ENCODE data around the gene ASTN2. TPM values are rescaled to one million over a fixed set of nuclear protein-coding genes. Genes with fewer than 3 reads are reported as not detected.

Gene ASTN2
- polyA plus RNA-seq, 1 donor: 4.2 TPM

DNA sequence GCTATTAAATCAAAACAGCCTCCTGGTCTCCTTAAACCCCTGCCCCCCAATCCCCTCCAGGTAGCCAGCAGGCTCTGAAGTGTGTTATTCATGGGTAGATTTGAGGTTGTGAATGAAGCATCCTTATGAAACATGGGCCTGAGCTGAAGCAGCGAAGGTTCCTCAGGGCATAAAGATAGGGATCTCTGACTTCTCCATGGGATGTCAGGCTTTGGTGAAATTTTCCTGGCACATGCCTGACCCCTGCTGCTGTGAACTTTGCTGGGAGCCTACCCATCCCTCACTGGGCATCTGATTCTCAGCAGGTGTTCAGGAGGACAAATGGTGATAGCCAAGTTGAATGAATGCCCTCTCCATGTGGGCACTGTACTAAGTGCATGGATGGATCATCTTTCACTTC, 250.3 kb downstream of the ASTN2 start:
- DNase-seq: no peak

DNA sequence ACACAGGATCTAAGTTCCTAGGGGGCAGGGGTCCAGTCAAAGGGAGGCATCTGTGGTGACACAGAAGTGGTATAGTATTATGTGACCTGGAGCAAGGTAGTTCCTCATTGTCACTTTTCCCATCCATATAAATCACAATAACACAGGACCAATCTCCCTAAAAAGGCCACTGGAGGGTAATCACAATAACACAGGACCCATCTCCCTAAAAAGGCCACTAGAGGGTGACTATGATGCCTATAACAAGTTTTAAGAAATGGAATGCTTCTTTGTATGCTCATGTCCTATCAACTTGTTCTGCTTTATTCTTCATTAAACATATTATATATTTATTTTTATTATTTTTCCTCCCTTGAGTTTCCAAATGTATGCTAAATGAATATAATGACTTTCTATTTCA, 254.6 kb downstream of the ASTN2 start:
- no peak for DNase-seq

- no peak for DNase-seq
Measured at GRCh38 chr9:117156771-117157535, 257.9 kb downstream of the ASTN2 start.

DNA sequence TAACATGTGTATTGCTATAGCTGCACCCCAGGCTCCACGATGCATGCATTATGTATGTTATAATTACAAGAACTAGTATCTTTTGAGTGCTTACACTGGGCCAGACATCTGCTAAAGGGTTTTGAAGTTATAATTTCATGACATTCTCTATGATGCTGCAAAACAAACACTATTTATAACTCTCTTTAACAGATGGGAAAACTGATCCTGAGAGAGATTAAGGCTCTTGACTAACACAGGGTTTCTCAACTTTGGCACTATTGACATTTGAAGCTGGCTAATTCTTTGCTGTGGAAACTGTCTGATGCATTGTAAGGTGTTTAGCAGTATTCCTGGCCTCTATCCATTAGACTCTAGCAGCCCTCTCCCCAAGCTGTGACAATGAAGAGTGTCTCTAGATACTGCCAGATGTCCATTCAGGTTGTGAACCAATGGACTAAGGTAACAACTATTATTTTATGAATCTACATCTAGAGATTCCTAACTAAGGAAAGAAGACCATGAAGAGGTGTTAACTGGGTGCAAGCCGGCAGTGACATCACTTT, 258.6 kb downstream of the ASTN2 start:
- no peak for DNase-seq

GRCh38 chr9:117153021-117153420, 261.8 kb downstream of the ASTN2 start:
- DNase-seq: no peak

DNA sequence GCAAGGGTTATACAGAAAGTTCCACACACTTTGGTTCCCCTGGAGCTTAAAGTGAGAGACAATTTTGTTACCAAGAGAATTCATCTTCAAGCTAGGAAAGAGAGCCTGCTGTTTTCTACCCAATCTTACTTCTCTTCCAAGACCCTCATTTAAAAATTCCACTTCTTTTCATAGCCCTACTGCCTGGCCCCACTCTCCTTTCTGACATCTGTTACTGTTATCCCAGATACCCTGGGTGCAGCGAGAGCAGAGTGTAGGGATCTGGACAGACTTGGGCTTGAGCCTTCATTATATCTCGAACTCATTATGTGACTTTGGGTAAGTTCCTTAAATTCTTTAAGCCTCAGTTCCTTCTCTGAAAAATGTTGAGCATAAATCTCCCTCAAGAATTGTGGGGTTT, 263.1 kb downstream of the ASTN2 start:
- no peak for DNase-seq

GRCh38 chr9:117149996-117150395, 264.9 kb downstream of the ASTN2 start:
- DNase-seq: no peak

DNA sequence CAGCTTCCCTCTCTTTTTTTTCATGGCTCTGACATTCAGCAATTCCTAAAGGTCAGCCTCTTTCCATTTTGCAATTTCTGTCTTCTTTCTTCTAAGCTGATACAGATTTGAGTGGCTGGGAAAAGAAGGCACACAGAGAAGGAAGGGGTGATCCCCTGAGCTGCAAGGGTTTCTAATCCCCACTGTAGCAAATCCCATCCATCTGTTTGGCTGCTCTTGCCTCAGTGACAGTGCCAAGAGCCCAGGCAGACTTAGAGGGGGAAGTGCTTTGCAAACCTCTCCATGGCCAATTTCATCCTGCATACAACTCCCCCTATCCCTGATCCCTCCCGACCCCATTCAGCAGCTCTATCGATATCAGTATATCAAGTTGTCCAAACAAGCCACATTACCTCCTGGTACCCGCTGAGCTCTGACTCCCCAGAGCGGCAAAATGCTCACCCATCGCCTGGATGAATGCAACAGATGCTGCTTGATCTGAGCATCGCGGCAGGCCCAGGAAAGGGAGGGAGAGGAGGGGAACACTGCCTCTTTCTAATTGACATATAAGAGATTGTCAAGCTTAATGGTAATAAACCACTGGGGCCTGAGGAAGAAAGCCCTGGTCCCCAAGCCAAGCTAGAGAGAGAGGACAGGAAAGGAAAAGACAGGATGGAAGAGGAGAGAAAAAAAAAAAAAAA, 268.9 kb downstream of the ASTN2 start:
- DNase-seq: no peak

DNA sequence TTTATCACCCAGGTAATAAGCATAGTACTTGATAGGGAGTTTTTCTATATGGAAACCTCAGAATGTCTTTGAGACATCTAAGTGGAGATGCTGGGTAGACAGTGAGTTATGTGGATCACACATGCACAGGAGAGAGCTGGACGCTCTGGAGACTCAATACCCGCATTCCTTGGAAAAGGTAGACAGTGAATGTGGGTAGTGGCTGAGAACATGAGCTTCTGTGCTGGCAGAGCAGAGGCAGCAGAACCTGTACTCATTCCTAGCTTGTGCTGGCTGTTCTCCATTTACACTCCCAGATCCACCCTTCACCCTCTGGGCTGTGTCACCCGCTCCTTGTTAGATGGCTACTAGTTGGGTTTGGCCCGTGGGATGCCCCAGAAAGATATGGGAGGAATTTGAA, 269.8 kb downstream of the ASTN2 start:
- no peak for DNase-seq

GRCh38 chr9:117138231-117138630, 276.6 kb downstream of the ASTN2 start:
- DNase-seq: no peak

DNA sequence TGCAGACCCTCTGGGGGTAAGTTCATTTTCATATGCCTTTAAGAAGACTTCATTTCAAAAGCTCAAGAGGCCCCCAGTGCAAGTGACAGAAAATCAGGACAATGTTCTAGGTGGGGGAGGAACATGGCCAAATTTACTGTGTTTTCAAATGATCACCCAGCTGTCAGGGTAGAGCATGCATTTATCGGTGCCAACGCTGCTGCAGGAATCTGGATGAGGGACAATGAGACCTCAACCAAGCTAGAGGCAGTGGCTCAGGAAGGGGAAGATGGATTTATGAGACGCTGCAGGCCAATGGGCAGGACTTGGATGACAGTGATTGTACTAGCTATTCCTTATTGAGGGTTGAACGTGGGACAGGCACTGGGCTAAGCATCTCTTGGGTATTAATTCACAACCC, 278.4 kb downstream of the ASTN2 start:
- DNase-seq: no peak

- DNase-seq: no peak
Measured at GRCh38 chr9:117135501-117136098, 279.3 kb downstream of the ASTN2 start.

DNA sequence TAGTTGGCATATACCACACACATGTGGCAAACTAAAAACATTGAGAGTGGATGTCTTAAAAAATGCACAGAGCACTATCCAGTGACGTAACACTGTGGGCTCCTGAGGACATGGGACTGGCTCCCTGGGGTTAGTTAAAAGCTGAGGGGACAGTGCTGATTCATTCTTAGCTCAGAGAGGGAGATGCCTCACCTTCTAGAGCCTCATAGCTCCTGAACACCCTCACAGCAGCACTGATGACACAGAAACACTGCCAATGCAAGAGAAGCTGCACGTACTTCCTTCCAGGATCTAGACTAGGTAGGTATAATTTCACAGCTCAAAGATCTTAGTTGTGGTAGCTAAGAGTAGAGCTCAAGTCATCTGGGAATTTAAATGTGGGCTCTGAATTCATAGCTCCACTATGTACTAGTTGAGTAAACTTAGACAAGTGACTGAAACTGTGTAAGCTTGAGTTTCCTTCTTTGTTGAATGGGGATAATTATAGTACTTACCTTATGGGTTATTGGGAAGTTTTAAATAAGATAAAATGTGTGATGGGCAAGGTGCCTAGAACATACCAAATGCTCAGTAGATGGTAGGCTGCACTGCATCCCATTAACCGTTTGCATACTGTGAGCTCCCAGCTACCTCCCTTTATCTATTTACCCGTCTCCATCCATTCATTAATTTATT, 279.9 kb downstream of the ASTN2 start:
- no peak for DNase-seq

- DNase-seq: no peak
Measured at GRCh38 chr9:117126871-117127270, 288.0 kb downstream of the ASTN2 start.

- DNase-seq: no peak
Measured at GRCh38 chr9:117125531-117125930, 289.3 kb downstream of the ASTN2 start.

DNA sequence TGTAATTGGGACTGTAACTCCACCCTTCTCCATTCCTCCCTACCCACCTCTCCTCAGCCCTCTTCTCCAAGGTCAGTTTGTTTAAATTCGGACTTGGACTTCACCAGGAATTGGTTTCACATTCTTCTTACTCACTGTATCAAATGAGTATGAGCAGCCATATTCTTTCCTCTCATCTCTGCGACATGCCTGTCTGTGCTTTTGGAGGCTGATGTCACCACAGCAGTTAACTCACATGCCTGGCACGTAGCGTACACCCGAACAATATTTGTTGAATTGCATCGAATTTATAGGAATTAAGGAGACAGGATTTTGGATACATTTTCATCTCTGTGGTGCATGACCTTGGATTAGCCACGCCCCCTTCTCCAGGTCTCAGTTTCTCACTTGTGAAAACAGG, 291.1 kb downstream of the ASTN2 start:
- DNase-seq: no peak

- no peak for DNase-seq
Measured at GRCh38 chr9:117122953-117123352, 291.9 kb downstream of the ASTN2 start.

- no peak for DNase-seq
Measured at GRCh38 chr9:117122102-117122501, 292.8 kb downstream of the ASTN2 start.

DNA sequence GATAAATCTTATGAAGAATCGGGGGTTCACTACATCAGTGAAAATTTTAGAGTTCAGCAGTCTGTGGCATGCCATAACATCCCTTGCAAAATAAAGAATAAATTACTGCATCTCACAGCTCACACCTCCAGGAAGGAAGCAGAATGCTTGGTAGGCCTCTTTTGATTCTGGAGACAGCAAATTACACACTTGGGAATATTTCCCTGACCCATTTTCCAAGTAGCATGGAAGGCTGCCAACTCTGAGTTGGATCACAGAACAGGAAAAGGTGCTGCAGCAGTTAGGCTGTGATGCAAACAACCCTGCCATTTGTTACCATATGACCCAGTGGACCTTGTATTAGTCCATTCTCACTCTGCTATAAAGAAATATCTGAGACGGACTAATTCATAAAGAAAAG, 293.5 kb downstream of the ASTN2 start:
- no peak for DNase-seq

DNA sequence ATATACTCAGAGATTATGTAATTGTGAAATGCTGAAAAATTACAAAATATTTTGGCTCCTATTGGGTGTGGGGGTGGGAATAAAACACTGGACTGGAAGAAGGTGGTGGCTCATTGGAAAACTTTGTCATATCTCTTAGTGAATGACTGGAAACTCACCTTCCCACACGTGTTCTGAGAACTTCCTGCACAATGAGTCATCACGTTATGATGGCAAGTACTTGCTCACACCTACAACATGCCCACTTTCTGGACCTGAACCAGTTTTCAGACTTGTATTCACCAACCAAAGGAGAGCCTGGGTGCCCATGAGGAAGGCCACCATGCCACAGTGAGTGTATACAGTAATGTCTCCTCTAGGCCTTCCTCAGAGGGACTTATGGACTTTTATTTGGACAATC, 294.8 kb downstream of the ASTN2 start:
- no peak for DNase-seq

- DNase-seq: no peak
Measured at GRCh38 chr9:117116084-117116483, 298.8 kb downstream of the ASTN2 start.

GRCh38 chr9:117114768-117115167, 300.1 kb downstream of the ASTN2 start:
- no peak for DNase-seq
